Colonic mucosa (tissue), 4 donors: ENCODE results near the gene PLD1. TPM values are rescaled to one million over a fixed set of nuclear protein-coding genes. Genes with fewer than 3 reads are reported as not detected.

Experiments used
- DNase-seq: peaks from one replicate; pipeline ENCODE4 v3.0.0-alpha.2; 2020
- H3K27ac ChIP-seq: fragments of 200-600 bp; one replicate; pipeline ENCODE4 v1.8.0; 2021
- H3K27me3 ChIP-seq: fragments of 200-600 bp; one replicate; pipeline ENCODE4 v1.8.0; 2021
- H3K36me3 ChIP-seq: fragments of 200-600 bp; one replicate; pipeline ENCODE4 v1.8.0; 2021
- H3K4me1 ChIP-seq: fragments of 200-600 bp; one replicate; pipeline ENCODE4 v1.8.0; 2021; ENCODE audit warnings: mild to moderate bottlenecking
- H3K4me3 ChIP-seq: fragments of 200-600 bp; one replicate; pipeline ENCODE4 v1.8.0; 2021
- H3K9ac ChIP-seq, 2 donors: one replicate each; pipeline ENCODE4 v1.7.0; 2013; ENCODE audit warnings: control low read depth in 2 of 2, low read depth in 2 of 2, low read length in 2 of 2
- H3K9me3 ChIP-seq: fragments of 200-600 bp; one replicate; pipeline ENCODE4 v1.8.0; 2021
- CTCF ChIP-seq: fragments of 200-600 bp; IDR thresholded peaks from one replicate; pipeline ENCODE4 v1.8.0; 2022; ENCODE audit warnings: antibody characterized with exemption, mild to moderate bottlenecking
- intact Hi-C: fragments of 100-400 bp; cut with DNase I; formaldehyde crosslinking; loops from one replicate; pipeline ENCODE4 v1.14.1; 2022
- total RNA-seq, 2 donors: library from RNA; stranded (reverse); fragmentation: NEBNext Ultra II Directional in 1 of 2; extraction: Animal tissue kit (Norgen Biotek cat#: 25700) in 1 of 2; gene quantifications; one replicate each; pipeline ENCODE4 v1.2.1, GENCODE V29; 2021
- donor health status: healthy.
- donor health status: DM: no; HTN: no; CAD: no.
- donor health status: DM: no; HTN: no; CAD: no.

PLD1 gene
- total RNA-seq, 2 donors from 2014 or later: 49.6 to 81.3 TPM

DNA sequence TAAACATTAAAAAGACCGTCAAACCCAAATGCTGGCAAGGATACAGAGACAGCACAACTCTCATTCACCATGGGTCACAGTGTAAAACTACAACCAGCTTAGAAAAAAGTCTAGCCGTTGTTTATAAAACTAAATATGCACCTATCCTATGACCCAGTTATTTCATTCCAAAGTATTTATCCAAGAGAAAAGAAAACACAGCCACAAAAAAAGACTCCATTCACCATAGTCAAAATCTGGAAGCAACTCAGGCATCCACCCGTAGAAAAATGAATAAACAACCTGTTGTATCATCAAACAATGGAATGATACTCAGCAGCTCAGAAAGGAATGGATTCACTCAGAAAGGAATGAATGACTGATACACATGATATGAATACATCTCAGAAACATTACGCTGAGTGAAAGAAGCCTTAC, 28.6 kb downstream of the PLD1 start:
- Histone ChIP-seq H3K9me3 (no peaks in the 10 kb centered on the region), H3K27me3 (no peaks in the 10 kb centered on the region), H3K27ac (no peak overlapping the region), H3K9ac (no peak overlapping the region), H3K4me3 (no peak overlapping the region), H3K4me1 (peaks cover 4% of the 10 kb centered on the region), H3K36me3 (no peaks in the 10 kb centered on the region)
- TF ChIP-seq CTCF: no peak
- no peak for DNase-seq
- intact Hi-C loops: no loop called here

GRCh38 chr3:171778493-171778892, 31.8 kb downstream of the PLD1 start:
- H3K36me3 ChIP-seq: no peaks in the 10 kb centered on the region
- intact Hi-C loops: no loop called here
- no peak overlapping the region for H3K27ac ChIP-seq
- no peak for TF ChIP-seq CTCF
- no peak overlapping the region for H3K9ac ChIP-seq
- no peaks in the 10 kb centered on the region for H3K4me1 ChIP-seq
- no peak for DNase-seq
- H3K9me3 ChIP-seq: no peaks in the 10 kb centered on the region
- H3K4me3 ChIP-seq: no peak overlapping the region
- no peaks in the 10 kb centered on the region for H3K27me3 ChIP-seq

DNA sequence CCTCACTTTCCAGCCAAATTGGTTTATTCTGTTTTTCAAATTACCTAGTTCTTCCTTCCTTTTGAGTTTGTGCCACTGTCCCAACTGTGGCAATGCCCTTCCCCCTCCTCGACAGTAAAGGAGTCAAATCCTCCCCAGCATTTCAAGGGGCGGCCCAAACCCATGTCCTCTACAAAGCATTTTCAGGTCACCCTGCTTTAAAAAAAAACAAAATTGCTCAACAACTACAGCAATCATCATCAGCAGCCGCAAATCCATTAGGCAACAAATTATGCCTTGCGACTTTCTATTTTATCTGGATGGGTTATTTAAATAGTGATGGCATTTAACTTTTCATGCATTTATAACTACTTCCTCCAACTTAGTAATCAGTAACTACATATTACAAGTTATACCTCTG, 32.7 kb downstream of the PLD1 start:
- Histone ChIP-seq H3K36me3 (no peaks in the 10 kb centered on the region), H3K4me3 (no peak overlapping the region), H3K9me3 (no peaks in the 10 kb centered on the region), H3K4me1 (no peaks in the 10 kb centered on the region), H3K27me3 (no peaks in the 10 kb centered on the region), H3K27ac (no peak overlapping the region), H3K9ac (no peak overlapping the region)
- DNase-seq: no peak
- TF ChIP-seq CTCF: no peak
- intact Hi-C loops: no loop called here

DNA sequence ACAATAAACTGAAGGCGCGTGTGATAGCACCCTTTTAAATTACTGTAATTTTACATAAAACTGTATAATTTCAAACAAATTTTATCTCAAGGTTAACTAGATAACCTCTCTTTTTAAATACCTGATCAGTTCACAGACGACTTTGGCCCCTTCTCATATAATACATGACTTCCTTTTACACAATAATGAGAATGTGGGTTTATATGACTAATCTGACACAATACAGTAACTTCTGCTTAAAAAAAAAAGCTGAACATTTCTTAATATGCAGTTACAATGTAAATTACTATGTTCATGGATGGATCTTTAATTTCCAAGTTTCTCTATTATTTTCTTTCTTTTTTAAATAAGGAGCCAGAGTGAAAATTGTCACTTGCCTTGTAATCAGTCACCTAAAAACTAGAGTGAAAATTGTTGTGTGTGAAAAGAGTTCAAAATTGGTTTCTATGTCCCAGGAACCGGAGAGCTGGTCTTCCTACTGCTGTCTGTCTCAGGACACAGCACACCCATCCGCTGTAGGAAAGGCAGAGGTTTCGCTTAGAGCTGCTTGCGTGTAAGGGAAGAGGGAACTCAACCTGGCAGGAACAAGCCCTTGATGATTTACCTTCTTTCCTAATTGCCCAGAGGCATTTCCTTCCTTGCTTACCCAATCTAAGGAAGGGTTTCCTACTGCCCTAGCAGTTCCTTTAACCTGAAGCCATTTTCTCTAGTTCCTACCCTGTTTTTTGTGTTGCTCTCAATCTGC, 33.3 kb downstream of the PLD1 start:
- DNase-seq: no peak
- no peaks in the 10 kb centered on the region for H3K4me1 ChIP-seq
- no peak overlapping the region for H3K4me3 ChIP-seq
- H3K9ac ChIP-seq: no peak overlapping the region
- H3K36me3 ChIP-seq: no peaks in the 10 kb centered on the region
- TF ChIP-seq CTCF: no peak
- H3K27ac ChIP-seq: no peak overlapping the region
- H3K9me3 ChIP-seq: no peaks in the 10 kb centered on the region
- no peaks in the 10 kb centered on the region for H3K27me3 ChIP-seq
- intact Hi-C loops: no loop called here

GRCh38 chr3:171776411-171776810, 33.9 kb downstream of the PLD1 start:
- Histone ChIP-seq H3K9ac (no peak overlapping the region), H3K27me3 (no peaks in the 10 kb centered on the region), H3K4me1 (no peaks in the 10 kb centered on the region), H3K4me3 (no peak overlapping the region), H3K27ac (no peak overlapping the region), H3K9me3 (no peaks in the 10 kb centered on the region), H3K36me3 (no peaks in the 10 kb centered on the region)
- intact Hi-C loops: no loop called here
- no peak for DNase-seq
- TF ChIP-seq CTCF: no peak
